ENCODE measurements around the gene REPIN1.

The REPIN1 gene

GRCh38 chr7:150368096-150368883 is at the start of gene REPIN1:
REPIN1 (plus strand) TSS chr7:150368822; CDS start chr7:150369712, 890 bp downstream.
- DNase-seq: peak; percentile 73

DNA sequence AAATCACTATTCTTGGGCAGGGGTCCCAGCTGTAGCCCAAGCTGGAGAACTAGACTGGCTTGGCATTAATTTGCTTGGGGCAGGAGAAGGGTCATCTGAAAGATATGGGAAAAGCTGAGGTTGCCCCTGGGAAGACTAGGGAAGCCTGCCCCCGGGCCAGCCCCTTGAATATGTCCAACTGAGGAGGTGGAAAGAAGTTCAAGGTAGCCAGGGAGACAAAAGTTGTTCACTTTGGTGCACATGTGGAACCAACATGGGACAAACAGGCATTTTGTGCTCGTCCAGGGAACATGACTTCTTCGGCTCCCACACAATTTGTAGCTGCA is 46.9 kb upstream of the REPIN1 start:
- DNase-seq: no peak

GRCh38 chr7:150322114-150322832 is 46.3 kb upstream of the REPIN1 start:
- peak; percentile 7 for DNase-seq

DNA sequence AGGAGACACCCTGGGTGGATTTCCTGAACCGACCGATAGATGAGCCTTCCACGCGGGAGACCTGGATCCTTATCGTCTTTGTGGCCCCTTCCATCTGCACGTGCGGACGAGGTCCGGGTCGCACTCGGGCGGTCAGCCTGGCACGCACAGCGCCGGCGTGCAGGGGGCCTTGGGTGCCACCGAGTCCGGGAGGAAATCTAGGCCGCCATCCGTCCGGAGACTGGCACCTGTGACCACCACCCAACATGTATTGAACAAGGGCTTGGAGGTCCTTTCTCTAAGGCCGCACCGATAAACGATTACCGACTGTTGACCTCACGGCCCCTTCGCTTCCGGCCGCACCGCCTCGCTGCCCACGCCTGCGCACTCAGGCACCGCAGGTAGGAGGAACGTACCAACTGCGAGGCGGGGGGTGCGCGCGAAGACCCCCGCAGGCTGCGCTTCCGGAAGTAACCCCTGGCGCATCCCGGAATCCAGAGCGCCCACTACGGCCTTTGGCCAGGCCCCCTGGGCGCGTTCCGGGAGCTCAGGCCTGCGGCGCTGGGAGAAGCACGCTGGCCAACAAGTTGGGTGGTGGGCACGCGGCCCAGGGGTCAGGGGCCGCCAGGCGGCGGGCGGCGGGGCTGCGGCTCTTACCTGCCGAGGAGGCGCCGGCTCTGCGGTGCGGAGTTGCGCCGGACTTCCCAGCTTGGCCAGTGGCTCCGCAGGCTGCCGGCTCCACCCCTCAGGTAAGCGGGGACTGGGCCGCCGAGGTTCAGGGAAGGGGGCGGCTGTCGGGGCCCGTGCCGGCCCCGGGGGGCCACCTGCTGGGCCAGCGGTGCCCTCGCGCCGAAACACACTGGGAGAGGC is 45.6 kb upstream of the REPIN1 start, which contains the start of the genes ACTR3C and LRRC61:
Gene ACTR3C, minus strand, starts transcription at position 713 of the 849 bp plus-strand sequence. CDS start 28,249 bp downstream, outside the sequence.
Gene LRRC61, plus strand, starts transcription at position 523 of the 849 bp plus-strand sequence. CDS start 13,507 bp downstream, outside the sequence.
- DNase-seq: peak; percentile 61

GRCh38 chr7:150323682-150324372 is 44.8 kb upstream of the REPIN1 start:
- DNase-seq: peak; percentile 8

- DNase-seq: no peak
Measured at GRCh38 chr7:150324373-150324961, 44.2 kb upstream of the REPIN1 start.

DNA sequence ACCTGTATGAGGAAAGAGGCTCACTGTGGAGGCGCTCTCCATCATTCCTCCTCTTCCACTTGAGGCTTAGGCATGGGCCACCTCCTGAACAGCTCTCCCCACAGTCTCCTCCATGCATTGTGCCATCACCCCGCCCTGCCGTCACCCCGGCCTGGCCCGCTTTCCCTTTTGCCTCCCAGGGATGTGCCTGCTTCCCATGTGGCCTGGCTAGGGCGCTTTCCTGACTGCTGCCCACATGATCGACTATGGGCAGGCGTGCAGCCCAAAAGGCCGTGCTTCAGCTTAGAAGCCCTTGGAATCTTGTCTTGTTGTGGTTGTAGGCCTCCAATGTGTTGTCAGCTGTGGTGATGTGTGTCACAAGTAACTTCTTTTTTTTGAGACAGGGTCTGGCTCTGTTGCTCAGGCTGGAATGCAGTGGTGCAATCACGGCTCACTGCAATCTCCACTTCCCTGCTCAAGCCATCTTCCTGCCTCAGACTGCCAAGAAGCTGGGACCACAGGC is 43.5 kb upstream of the REPIN1 start:
- no peak for DNase-seq

DNA sequence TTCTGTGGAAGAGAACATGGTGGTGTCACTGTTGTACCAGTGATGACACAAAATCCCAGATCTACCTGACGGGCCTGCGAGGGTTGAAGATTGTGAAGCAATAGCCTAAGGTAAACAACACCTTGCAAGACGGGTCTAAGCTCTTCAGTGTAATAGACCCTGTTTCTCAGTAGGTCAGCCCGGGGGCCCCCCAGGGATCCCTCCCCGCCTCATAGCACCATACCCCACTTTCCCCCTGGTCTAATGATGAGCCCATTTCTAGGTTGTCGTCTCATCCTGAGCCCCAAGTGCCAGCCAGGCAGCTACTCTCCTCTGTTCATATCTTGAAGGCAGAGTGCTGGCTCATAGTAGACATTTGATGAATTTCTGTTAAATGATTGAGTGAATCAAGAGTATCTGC is 42.7 kb upstream of the REPIN1 start:
- DNase-seq: no peak

DNA sequence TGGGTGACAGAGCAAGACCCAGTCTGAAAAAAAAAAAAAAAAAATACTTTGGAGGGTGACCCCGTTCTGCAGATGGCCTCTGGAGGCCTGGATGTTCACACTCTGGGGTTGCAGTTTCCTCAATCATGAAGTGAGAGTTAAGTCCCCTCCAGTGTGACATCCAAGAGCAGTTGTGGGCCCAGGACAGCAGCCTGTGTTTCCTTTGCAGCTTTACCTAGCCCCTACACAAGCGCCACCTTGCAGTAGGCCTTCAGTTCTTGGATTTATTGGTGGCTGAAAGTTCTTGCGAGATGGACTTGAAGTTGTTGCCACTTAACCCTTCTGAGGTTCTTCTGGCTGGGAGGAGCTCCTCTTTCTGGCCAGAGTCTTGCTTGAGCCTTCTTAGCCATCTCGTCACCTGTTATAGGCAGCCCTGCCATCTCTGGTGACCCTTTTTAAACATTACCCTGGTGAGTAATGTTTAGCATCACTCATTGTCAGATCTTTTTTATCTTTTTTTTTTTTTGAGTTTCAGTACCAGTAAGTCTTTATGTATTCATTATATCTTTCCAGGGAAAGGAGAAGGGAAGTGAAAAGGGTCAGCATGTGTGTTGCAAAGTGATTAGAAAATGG is 41.9 kb upstream of the REPIN1 start:
- DNase-seq: no peak

GRCh38 chr7:150327308-150327707 is 41.3 kb upstream of the REPIN1 start:
- no peak for DNase-seq

DNA sequence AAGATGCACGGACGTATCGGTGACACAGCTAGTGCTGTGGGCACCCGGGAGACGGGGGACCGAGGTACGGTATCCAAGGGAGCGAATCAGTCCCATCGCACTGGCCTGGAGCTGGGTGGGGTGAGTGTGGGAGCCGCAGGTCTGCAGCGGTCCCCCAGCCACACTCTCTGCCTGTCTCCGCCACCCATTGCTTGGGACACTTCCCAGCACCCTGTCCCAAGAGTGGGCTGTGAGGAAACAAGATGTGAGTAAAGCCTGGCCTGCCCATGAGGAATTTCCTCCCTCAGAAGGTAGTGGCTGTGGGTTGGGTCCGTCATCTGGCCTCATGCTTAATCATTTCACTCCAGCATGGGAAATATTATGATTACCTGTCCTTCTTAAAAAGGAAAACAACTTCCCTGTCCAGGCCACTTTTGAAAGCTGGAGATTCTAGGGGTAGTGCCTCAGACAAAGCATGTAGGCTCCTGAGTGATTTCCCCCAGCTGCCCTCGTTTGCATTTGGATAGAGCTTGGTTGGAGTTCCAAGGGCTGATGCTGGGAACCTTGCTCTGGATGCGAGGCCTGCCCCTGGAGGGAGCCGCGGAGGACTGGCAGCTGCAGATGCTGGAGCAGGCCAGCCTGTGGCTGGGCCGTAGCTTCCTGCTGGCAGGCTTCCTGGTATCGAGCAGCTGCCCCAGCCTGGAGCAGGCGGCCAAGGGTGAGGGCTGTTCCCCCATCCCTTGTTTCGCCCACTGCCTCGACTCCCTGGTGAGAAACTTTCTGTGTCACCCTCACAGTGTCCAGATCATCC is 39.1 kb upstream of the REPIN1 start:
- DNase-seq: no peak

GRCh38 chr7:150330211-150330885 is 38.3 kb upstream of the REPIN1 start:
- no peak for DNase-seq

DNA sequence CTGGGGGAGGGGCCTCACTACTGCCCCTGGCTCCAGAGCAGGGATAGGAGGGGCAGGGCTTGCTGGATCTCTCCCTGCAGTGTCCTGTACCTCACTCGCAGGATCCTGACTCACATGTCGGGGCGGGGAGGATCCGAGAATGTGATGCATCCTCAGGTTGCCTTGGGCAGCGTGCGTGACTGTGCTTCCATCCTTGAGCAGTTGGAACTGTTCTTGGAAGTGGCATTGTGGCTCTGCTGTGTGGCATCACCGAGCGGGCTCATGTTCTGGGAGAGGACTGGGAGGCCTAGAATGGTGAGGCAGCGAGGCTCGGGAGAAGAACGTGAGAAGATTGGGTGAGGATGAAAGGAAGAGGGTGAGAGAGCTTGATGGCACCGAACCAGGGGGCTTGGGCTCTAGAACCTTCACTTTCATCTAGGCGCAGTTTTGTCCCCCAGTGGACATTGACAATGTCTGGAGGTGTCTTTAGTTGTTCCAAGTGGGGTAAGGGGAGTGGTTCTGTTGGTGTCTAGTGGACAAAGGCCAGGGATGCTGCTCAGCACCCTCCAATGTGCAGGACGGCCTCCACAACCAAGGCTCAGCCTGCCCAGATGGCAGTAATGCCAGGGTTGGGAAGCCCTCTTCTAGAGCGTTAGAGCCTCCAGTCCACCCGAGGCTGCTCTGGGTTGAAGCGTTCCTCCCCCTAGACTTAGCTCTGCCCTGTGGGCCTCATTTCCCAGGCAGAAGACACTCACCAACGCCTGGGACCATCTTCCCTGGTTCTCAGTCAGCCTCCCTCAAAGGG is 35.6 kb upstream of the REPIN1 start:
- no peak for DNase-seq

DNA sequence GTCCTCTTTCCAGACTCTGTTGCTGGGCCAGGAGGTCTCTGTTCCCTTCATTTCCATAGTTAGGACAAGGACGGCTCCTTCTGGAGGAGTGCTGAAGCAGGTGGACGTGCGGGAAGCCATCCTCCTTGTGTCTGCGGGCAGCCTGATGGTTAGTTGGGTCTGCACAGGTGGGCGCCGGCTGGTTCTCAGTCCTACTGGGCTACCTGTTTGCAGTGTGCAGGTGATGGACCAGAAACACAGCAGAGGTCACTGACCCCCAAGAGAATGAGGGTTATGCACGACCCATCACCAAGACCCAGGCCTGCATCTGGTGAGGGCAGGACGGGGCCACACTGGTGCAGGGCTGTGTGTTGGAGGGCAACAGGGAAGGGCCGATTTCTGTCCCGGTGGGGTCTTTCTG is 35.0 kb upstream of the REPIN1 start:
- no peak for DNase-seq

DNA sequence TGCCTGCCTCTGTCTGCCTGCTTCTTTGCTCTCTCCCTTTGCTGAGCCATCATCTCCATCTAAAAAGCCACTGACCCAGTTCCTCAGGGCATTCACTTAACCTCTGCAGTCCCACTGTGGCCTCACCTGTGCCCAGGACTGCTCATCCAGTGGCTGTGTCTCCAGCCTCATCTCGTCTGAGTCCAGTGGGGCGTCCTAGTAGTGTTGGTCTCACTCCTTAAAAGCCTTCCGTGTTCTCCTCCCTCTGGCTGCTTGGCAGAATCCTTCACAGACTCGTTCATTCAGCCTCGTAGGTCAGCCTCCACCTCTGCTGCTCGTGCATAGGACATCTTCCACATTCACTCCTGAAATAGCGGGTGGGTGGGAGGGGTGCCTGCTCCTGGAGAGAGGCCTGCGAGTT is 34.5 kb upstream of the REPIN1 start:
- no peak for DNase-seq

DNA sequence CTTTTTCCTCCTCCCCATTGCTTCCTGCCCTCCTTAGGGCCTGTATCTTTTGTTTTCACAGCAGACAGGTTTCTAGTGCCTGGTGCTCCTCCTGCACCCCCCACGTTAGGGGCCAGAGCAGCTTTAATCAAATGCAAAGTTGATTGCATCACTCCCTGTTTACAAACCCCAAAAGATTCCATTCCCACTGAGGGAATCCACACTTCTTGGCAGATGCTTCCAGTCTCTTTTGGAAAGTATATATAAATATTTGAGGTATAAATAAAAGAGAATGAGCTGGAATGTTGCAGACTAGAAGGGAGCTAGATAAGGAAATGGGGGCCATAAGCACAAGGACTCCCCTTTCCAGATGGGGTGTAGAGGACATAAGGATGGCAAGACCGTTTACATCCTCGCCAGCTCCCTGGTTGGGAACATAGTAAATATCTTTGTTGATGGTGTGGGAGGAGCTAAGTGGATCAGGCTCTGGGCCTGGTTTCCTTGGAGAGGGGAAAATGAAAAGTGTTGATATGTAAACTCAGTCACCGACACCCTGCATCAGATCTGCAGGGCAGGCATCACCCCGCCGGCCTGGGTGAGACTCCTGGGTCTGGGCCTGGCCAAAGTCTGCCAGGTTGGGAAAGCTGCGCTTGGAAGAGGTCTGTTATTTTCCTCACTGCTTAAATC is 33.4 kb upstream of the REPIN1 start:
- no peak for DNase-seq

DNA sequence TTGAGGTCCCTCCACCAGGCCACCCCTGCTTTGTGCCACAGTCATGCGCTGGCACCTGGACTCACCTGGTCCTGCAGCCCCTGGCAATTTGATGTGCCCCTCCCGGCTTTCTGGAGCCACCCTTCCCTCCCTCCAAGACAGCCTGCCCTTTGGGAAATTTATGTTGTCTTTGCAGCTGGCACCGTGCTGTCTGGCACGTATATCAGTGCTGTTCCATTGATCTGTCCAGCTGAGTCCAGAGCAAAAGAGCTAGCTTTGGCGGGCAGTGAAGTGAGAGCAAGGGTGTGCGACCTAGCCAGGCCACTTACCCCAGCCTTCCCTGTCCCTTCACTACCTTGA is 32.9 kb upstream of the REPIN1 start:
- DNase-seq: no peak

DNA sequence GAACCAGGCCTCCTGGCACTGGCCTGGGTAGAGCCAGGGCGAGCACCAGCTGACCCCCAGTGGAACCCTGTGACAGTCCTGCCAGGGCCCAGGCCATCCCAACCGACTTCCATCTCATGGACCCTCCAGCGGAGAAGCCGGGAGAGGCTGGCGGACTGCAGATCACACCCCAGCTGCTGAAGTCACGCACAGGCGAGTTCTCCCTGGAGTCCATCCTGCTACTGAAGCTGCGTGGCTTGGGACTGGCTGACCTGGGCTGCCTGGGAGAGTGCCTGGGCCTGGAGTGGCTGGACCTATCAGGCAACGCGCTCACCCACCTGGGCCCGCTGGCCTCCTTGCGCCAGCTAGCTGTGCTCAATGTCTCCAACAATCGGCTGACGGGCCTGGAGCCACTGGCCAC is 31.9 kb upstream of the REPIN1 start:
- DNase-seq: no peak

GRCh38 chr7:150337179-150337578 is 31.4 kb upstream of the REPIN1 start:
- no peak for DNase-seq
